Liver (tissue), 3 donors: ENCODE data around the gene MYO6.

Source experiments
- EGR1 ChIP-seq, 2 donors: IDR thresholded peaks; 2 replicates each; pipeline ENCODE4 v1.6.1; 2016 to 2018; ENCODE audit warnings: antibody characterized with exemption in 2 of 2, low read depth in 2 of 2
- FOXA1 ChIP-seq: IDR thresholded peaks from 2 replicates; pipeline ENCODE4 v1.6.1; 2016; ENCODE audit warnings: antibody characterized with exemption
- HNF4A ChIP-seq, 2 donors: conservative IDR thresholded peaks; 2 replicates each; pipeline ENCODE4 v1.6.1; 2016; ENCODE audit warnings: antibody characterized with exemption in 2 of 2, mild to moderate bottlenecking in 2 of 2
- JUND ChIP-seq, 2 donors: IDR thresholded peaks; 2 replicates each; pipeline ENCODE4 v1.6.1; 2016; ENCODE audit warnings: antibody characterized with exemption in 2 of 2
- RAD21 ChIP-seq, 2 donors: IDR thresholded peaks; 2 replicates each; pipeline ENCODE4 v1.6.1; 2016; ENCODE audit warnings: antibody characterized with exemption in 2 of 2, mild to moderate bottlenecking in 2 of 2
- RXRA ChIP-seq, 2 donors: IDR thresholded peaks; 2 replicates each; pipeline ENCODE4 v1.6.1; 2017 to 2018; ENCODE audit warnings: antibody characterized with exemption in 2 of 2, mild to moderate bottlenecking in 1 of 2
- SP1 ChIP-seq: IDR thresholded peaks from 2 replicates; pipeline ENCODE4 v1.6.1; 2018; ENCODE audit warnings: antibody characterized with exemption, mild to moderate bottlenecking
- TAF1 ChIP-seq: conservative IDR thresholded peaks from 2 replicates; pipeline ENCODE4 v1.6.1; 2016; ENCODE audit warnings: antibody characterized with exemption, mild to moderate bottlenecking
- YY1 ChIP-seq: IDR thresholded peaks from 2 replicates; pipeline ENCODE4 v1.6.1; 2016; ENCODE audit warnings: antibody characterized with exemption, mild to moderate bottlenecking
- TF ChIP-seq, protein P1 (sequence below): fragments of 150-350 bp; IDR thresholded peaks from 2 replicates; pipeline ENCODE4 v1.5.1; 2017; ENCODE audit warnings: improper control_type of control experiment, low read depth, low read length; ENCODE audit not compliant: missing input control
- TF ChIP-seq, protein P2 (sequence below): IDR thresholded peaks from 2 replicates; pipeline ENCODE4 v1.6.1; 2016; ENCODE audit warnings: antibody characterized with exemption, mild to moderate bottlenecking
- TF ChIP-seq, protein P3 (sequence below): IDR thresholded peaks from 2 replicates; pipeline ENCODE4 v1.6.1; 2016; ENCODE audit warnings: antibody characterized with exemption
- TF ChIP-seq, protein P4 (sequence below): IDR thresholded peaks from 2 replicates; pipeline ENCODE4 v1.6.1; 2016; ENCODE audit warnings: antibody characterized with exemption
- donor health status: healthy.
- donor health status: healthy.

DNA sequence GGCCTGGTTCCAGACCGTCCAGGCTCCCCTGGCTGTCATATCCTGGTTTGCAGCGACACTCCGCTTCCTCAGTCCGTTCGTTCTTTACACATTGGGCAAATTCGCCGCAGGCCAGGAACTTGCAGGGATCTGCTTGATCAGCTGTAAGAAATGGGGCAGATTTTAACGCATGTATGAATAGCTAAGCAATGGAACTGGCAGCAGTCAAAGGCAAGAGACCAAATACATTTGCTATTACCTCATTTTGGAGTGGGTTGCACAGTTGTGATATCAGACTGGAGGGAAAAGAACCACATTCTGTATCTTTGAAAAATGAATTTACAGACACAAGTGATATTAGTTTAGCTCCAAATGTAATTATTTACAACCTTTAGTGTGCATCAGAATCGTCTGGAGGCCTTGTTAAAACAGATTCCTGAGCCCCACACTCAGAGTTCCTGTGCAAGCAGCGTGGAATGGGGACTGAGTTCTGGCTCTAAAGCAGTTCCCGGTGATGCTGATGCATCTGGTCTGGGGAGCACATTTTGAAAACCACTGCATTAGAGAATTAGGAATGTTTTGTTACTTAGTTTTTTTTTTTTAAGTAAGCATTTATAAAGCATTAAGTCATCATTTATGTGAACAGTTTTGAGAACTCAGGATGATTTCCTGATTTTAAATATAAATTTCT lies 182.1 kb downstream of the MYO6 start:
- TF ChIP-seq, protein P1, sequence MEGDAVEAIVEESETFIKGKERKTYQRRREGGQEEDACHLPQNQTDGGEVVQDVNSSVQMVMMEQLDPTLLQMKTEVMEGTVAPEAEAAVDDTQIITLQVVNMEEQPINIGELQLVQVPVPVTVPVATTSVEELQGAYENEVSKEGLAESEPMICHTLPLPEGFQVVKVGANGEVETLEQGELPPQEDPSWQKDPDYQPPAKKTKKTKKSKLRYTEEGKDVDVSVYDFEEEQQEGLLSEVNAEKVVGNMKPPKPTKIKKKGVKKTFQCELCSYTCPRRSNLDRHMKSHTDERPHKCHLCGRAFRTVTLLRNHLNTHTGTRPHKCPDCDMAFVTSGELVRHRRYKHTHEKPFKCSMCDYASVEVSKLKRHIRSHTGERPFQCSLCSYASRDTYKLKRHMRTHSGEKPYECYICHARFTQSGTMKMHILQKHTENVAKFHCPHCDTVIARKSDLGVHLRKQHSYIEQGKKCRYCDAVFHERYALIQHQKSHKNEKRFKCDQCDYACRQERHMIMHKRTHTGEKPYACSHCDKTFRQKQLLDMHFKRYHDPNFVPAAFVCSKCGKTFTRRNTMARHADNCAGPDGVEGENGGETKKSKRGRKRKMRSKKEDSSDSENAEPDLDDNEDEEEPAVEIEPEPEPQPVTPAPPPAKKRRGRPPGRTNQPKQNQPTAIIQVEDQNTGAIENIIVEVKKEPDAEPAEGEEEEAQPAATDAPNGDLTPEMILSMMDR = no peak
- TF ChIP-seq, protein P2, sequence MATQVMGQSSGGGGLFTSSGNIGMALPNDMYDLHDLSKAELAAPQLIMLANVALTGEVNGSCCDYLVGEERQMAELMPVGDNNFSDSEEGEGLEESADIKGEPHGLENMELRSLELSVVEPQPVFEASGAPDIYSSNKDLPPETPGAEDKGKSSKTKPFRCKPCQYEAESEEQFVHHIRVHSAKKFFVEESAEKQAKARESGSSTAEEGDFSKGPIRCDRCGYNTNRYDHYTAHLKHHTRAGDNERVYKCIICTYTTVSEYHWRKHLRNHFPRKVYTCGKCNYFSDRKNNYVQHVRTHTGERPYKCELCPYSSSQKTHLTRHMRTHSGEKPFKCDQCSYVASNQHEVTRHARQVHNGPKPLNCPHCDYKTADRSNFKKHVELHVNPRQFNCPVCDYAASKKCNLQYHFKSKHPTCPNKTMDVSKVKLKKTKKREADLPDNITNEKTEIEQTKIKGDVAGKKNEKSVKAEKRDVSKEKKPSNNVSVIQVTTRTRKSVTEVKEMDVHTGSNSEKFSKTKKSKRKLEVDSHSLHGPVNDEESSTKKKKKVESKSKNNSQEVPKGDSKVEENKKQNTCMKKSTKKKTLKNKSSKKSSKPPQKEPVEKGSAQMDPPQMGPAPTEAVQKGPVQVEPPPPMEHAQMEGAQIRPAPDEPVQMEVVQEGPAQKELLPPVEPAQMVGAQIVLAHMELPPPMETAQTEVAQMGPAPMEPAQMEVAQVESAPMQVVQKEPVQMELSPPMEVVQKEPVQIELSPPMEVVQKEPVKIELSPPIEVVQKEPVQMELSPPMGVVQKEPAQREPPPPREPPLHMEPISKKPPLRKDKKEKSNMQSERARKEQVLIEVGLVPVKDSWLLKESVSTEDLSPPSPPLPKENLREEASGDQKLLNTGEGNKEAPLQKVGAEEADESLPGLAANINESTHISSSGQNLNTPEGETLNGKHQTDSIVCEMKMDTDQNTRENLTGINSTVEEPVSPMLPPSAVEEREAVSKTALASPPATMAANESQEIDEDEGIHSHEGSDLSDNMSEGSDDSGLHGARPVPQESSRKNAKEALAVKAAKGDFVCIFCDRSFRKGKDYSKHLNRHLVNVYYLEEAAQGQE = no peak
- TF ChIP-seq FOXA1 (no peak), SP1 (no peak), JUND (IDR thresholded peaks at IDR 0.05) (no peak), TAF1 (no peak), EGR1 (IDR thresholded peaks at IDR 0.05; ENCODE audit: low read depth in 2 of 2) (no peak), RAD21 (IDR thresholded peaks at IDR 0.05) (no peak), YY1 (no peak), RXRA (IDR thresholded peaks at IDR 0.05) (no peak), HNF4A (conservative IDR thresholded peaks at IDR 0.05) (no peak)
- TF ChIP-seq, protein P3, sequence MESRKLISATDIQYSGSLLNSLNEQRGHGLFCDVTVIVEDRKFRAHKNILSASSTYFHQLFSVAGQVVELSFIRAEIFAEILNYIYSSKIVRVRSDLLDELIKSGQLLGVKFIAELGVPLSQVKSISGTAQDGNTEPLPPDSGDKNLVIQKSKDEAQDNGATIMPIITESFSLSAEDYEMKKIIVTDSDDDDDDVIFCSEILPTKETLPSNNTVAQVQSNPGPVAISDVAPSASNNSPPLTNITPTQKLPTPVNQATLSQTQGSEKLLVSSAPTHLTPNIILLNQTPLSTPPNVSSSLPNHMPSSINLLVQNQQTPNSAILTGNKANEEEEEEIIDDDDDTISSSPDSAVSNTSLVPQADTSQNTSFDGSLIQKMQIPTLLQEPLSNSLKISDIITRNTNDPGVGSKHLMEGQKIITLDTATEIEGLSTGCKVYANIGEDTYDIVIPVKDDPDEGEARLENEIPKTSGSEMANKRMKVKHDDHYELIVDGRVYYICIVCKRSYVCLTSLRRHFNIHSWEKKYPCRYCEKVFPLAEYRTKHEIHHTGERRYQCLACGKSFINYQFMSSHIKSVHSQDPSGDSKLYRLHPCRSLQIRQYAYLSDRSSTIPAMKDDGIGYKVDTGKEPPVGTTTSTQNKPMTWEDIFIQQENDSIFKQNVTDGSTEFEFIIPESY = no peak
- TF ChIP-seq, protein P4, sequence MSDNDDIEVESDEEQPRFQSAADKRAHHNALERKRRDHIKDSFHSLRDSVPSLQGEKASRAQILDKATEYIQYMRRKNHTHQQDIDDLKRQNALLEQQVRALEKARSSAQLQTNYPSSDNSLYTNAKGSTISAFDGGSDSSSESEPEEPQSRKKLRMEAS = no peak
